NCI-H2196 (cell line): ENCODE results near the gene FHIT.
"Not testable (repeated sequence)": the region's sequence is repeated elsewhere in the genome, so short reads cannot be mapped to it uniquely, and the experiment has no call there.

Experiments
- DNase-seq: peaks from one replicate; lab custom pipeline; 2025; ENCODE audit not compliant: unreplicated experiment; lab: John Stamatoyannopoulos, UW

Gene FHIT

DNA sequence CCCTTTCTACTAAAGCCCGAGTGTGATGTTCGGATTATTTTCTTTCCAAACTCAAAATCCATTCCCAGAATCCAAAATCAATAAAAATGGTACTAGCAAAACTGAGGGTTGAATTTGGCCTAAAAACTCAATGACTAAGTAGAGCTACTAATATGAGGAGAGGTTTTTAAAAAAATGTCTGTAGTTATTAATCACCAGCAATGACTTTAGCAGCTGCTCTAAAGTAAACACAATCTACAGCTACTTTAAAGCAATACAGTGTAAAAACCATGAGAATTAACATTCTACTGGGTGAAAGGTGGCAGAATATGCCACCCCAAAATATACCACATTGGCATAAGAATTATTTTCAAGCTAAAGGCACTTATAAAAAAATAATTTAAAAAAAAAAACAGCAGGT, 23.5 kb downstream of the FHIT start:
- no peak for DNase-seq

GRCh38 chr3:61226166-61226686, 25.0 kb downstream of the FHIT start:
- no peak for DNase-seq

DNA sequence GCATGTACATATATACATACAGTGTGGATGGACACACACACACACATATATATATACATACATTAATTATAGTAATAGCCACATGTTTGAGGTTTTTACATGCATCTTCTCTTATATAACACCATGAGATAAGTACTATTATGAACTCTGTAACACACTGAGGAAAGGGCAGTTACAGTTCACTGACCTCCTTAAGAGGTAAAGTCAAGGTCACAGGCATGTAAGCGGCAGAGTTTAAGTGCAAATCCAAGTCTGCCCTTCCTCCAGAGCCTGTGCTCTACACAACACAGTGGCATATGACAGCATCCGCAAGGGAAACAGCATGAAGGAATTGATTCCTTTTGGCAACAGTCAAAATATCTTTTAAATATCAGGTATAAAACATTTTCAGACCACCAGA, 26.4 kb downstream of the FHIT start:
- DNase-seq: no peak

- DNase-seq: no peak
Observed at GRCh38 chr3:61223451-61223850, 27.8 kb downstream of the FHIT start.

GRCh38 chr3:61222467-61222866, 28.8 kb downstream of the FHIT start:
- DNase-seq: no peak

DNA sequence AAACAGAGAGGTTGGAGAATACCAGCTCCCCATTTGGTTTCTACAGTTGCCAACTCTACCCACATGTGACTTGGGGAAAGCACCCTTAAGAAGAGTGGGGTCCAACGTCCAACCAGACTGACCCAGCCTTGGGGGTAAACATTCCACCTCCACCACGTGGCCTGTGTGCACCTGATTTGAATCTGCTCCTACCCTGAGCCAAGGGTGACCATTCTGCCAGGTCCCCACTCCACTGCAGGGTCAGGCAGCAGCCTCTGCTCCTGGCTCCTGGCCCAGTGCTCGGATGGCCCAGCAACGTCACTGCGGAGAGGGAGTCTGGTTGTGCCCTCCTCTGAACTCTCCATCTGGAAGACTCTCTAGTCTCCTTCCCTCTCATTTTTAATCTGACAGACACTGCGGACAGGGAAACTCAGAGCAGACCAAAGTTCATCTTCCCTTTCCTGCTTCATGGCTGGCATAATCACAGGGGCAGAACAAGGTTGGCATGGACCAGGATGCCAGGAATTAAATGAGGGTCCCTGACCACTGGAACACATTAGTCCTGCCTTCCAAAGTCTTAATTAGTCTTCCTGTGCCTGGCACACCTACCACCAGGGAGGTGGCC, 29.4 kb downstream of the FHIT start:
- no peak for DNase-seq

DNA sequence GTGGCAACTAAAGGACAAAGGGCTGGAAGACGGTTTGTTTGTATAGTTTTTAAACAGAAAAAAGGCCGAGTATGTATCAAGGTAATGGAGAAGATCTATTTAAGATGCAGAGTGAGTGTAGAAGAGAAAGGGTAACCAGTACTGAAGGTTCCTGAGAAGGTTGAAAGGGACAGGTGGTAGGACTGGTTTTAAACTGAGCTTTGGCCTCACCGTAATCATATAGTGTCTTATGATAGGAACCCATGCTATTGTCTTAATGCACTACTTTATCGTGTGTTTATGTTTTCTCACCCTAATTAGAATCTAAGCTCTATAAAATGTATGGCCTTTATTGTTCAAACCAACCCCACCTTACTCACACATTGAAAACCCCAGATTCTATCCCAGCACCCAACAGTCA, 32.7 kb downstream of the FHIT start:
- DNase-seq: no peak

GRCh38 chr3:61216171-61216570, 35.1 kb downstream of the FHIT start:
- not testable (repeated sequence) for DNase-seq

GRCh38 chr3:61202086-61202485, 49.2 kb downstream of the FHIT start:
- DNase-seq: no peak

DNA sequence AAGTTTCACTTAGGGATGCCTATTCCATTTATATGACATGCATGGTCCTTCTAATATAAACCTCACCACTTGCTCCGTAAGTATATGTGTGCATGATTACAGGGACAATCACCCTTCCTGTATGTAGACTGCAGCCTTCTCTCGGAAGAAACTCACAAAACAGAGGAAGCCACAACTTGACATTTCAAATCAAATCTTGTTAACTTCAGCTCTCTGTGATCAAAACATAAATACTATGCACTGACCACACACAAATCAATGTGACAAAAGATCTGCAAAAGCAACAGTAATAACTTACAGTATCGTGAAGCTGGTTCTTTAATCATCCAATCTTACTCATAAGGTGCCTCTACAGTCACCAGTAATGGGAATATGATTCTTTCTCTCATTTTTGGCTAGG, 50.2 kb downstream of the FHIT start:
- no peak for DNase-seq

- DNase-seq: no peak
Observed at GRCh38 chr3:61200270-61200669, 51.0 kb downstream of the FHIT start.

DNA sequence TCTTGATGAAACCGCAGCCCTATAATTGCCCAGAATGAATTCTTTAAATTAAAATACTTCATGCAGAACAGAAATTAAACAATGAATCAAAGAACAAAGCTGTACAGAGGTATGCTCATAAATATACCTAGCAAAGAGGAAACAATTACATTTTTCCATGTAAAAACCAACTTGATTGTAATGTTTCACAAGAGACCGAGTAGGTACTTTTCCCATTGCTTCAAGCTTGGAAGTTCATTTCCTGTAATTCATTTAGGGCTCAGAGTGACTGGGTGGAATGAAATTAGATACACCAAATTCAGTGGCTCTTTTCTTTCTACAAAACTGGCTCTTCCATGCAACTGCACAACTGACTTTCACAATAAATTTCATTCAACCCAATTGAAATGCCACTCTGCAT, 51.4 kb downstream of the FHIT start:
- DNase-seq: no peak

- DNase-seq: no peak
Observed at GRCh38 chr3:61194892-61195538, 56.2 kb downstream of the FHIT start.

GRCh38 chr3:61192222-61192621, 59.0 kb downstream of the FHIT start:
- no peak for DNase-seq

DNA sequence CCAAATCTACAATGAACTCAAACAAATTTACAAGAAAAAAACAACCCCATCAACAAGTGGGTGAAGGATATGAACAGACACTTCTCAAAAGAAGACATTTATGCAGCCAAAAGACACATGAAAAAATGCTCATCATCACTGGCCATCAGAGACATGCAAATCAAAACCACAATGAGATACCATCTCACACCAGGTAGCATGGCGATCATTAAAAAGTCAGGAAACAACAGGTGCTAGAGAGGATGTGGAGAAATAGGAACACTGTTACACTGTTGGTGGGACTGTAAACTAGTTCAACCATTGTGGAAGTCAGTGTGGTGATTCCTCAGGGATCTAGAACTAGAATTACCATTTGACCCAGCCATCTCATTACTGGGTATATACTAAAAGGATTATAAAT, 61.0 kb downstream of the FHIT start:
- not testable (repeated sequence) for DNase-seq

DNA sequence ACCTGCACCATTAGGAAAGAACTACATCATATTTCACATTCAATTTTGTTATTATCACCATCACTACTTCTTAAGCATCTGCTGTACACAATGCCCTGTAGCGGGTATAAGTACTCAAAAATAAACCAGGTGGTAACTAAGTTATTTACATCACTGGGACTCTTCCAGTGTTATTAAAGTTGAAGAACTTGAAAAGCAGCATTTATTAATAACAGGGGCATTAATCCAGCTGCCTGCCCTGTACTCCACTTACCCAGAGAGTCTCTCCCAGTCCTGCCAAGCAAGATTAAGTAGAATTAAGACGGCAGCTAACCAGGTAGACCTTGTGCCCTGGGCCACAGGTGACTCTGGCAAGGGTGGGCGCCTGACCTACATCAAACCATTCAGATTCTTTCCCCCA, 65.2 kb downstream of the FHIT start:
- DNase-seq: no peak

- DNase-seq: no peak
Observed at GRCh38 chr3:61184956-61185355, 66.3 kb downstream of the FHIT start.

DNA sequence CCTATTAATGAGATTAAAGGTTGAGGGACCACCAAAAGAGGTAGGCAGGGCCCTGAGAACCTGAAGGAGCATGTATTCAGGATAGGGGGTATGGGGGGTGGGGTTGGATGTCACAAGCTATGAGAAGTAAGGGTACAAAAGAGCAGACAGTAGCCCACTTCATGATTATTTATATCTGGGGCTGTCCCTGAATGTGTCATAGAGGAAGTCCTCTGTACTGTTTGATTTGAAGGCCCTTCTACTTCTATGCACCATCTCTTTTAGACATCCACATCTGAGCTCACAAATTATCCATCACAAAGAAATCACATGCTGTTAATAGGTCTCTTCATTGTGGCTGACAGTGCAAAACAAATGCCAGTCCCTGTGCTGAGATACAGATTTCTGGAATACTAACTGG, 68.6 kb downstream of the FHIT start:
- DNase-seq: no peak

DNA sequence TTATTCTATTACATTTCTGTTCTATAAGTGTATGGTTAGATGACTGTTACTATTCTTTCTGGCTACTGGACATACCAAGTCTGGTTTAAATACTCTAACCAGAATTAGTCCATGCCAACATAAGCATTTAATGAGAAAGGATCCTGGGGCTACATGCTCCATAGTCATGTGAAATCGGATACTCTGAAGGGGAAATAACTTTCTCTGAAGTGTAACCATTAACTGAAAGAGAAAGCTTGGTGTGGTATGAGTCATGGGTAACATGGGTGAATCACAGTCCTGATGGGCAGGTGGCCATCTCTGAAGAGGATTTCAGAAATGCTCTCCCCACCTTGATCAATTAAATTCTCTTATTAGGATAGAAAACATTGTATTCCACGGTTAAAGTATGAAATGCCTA, 69.4 kb downstream of the FHIT start:
- peak; percentile 16 for DNase-seq

- DNase-seq: no peak
Observed at GRCh38 chr3:61180206-61180605, 71.0 kb downstream of the FHIT start.

DNA sequence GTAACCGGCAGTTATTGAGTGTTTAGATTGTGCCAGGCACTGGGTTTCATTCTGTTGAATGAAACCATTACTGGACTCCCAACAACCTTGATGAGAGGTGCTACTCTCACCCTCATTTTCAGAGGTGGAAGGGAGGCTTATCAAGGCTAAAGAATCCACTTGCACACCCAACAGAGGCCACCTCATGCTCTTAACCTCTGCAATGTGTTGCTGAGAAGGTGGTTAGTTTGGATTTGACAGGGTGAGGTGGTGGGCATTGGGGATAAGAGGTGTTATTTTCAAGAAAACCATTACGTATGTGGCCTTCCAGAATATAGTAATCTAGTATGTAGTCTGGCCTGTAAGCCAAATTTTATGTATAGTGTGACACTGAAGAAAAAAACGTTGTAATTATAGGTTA, 73.1 kb downstream of the FHIT start:
- DNase-seq: no peak

DNA sequence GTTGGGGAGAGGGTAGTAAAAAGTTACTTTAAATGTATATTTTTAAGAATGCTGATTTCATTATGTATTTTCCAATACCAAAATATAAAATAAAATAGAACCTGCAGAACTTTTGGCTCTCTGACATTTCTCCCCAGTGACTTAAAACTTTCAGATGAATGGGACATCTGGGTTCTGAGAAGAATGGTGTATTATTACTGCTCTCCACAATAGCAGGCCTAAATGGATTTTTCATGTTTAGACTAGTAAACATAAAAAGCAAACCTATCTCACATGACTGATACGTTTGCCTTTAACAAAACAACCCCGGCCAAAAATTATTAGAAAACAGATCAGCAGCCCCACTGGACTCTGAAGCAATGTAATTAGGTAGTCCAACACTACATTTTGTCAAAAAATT, 73.8 kb downstream of the FHIT start:
- DNase-seq: no peak

DNA sequence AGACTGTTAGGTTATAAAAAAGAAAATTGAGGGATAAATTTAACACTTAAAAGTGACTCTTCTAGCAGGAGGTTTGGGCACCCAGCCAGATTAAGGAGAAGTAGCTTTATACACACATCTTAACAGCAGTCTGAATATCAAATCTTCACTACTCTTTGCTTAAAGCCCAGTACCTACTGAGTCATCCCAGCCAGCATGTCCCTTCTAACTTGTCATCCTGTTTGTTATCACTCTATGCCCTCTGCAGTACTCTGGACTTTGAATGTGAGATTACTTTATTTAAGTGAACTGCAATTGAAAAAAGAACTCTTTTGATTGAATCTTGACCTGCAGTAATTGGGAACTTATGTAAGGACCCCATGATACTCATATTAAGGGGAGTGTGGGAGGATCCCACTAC, 77.6 kb downstream of the FHIT start:
- DNase-seq: no peak
